Lung microvascular endothelial cell (primary cell): ENCODE results near the gene THAP8. TPM values are rescaled to one million over a fixed set of nuclear protein-coding genes. Genes with fewer than 3 reads are reported as not detected.

Source experiments
- DNase-seq, 2 donors: peaks; one replicate each; pipeline versions ENCODE4 v3.0.0 to v3.0.0-alpha.2; 2010; ENCODE audit warnings: low read depth in 2 of 2
- total RNA-seq: library from RNA; depleted of rRNA; stranded (reverse); fragments of >200 nt; gene quantifications from 2 replicates; pipeline ENCODE4 v1.2.1, GENCODE V29; 2014

The THAP8 gene
- total RNA-seq, 1 donor from 2014 or later: 1.8 TPM

GRCh38 chr19:36030264-36031148, 23.6 kb downstream of the THAP8 start:
- peak in 1 of 2 donors; percentile 44 for DNase-seq

DNA sequence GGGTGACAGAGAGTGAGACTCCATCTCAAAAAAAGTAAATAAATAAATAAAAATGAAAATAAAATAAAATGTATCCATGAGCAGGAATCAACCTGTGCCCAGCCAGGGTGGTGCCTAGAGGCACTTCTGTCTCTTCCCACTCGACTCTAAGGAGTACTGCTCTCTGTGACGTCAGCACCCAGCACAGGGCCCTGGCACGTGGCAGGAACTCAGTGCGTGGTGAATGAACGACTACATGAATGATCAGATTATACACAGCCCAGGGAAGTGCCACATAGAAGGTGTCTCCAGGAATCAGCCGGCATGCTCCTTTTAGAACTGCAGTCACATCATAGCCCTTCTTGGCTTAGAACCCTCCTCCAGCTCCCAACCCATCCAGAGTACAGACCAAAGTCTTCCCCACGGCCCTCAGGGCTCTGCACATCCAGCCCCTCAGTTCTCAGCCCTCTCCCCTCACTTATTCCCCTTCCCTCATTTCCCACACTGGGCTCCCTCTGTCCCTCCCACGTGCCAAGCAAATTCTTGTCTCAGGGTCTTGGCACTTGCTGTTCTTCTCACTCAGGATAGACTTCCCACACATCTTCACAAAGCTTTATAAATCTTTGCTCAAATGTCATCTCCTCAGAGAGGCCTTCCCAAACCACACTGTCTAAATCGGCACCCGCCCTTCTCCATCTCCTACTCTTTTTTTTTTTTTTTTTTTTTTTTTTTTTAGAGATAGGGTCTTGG, 25.6 kb downstream of the THAP8 start:
- DNase-seq: no peak

DNA sequence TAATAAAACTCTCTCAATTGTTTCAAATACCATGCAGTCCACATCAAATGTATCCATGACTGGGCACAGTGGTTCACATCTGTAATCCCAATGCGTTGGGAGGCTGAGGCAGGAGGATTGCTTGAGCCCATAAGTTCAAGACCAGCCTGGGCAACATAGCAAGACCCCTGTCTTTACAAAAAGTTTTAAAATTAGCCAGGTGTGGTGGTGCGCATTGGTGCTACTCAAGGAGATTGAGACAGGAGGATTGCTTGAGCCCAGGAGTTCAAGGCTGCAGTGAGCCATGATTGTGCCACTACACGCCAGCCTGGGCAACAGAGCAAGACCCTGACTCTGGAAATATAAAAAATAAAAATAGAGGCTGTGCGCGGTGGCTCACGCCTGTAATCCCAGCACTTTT, 26.4 kb downstream of the THAP8 start:
- DNase-seq: no peak

GRCh38 chr19:36026091-36026876, 27.8 kb downstream of the THAP8 start:
- no peak for DNase-seq

DNA sequence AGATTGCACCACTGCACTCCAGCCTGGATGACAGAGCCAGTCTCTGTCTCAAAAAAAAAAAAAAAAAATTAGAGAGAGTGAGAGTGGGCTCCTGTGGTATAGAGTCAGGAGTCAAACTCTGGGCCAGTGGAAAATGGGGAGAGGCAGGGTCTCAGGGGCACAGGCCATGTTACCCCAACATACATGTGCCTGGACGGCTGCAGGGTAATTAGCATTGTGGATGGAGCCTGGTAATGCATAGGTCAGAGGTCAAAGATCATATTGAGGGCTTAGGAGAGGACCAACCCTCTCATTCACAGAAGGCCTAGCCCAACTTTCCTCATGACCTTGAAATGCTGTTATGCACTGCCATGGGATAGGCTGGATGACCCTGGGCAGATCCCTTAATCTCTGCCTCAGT, 28.5 kb downstream of the THAP8 start:
- DNase-seq: no peak

DNA sequence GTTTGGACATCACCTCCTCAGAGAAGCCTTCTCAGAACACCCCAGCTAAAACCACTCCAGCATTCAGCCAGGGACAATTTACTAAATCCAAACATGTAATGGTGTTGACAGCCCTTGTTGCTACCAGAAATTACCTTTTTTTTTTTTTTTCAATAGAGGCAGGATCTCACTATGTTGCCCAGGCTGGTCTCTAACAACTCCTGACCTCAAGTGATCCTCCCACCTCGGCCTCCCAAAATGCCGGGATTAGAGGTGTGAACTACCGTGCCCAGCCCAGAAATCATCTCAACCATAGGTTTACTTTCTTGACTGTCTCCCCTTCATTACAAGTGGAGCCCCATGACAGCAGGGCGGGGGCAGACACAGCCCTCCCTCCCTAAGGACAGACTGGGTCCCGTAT, 30.7 kb downstream of the THAP8 start:
- DNase-seq: no peak

DNA sequence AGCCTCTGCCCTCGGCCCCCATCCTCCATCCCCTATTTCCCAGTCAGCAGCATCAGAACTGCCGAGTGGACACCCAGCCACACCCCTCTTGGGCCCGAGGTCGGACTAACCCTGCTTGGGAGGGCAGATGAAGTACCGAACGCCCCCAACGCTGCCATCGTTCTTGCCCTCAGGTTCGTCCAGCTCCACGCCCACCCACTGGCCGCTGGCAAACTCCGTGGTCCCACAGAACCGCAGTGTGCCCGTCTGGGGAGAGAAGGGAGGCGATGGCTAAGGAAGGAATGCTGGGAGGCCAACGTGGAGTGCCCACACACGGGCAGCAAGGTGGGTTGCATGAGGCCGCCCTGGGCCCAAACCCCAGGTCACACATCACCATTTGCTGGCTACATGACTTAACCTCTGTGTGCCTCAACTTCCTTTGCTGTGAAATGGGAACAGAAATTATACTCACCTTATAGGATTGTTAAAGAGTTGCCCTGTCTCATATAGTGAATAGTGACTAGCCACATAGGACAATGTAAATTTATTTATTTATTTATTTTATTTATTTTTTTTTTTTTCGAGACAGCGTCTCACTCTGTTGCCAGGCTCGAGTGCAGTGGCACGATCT, 34.9 kb downstream of the THAP8 start:
- no peak for DNase-seq

DNA sequence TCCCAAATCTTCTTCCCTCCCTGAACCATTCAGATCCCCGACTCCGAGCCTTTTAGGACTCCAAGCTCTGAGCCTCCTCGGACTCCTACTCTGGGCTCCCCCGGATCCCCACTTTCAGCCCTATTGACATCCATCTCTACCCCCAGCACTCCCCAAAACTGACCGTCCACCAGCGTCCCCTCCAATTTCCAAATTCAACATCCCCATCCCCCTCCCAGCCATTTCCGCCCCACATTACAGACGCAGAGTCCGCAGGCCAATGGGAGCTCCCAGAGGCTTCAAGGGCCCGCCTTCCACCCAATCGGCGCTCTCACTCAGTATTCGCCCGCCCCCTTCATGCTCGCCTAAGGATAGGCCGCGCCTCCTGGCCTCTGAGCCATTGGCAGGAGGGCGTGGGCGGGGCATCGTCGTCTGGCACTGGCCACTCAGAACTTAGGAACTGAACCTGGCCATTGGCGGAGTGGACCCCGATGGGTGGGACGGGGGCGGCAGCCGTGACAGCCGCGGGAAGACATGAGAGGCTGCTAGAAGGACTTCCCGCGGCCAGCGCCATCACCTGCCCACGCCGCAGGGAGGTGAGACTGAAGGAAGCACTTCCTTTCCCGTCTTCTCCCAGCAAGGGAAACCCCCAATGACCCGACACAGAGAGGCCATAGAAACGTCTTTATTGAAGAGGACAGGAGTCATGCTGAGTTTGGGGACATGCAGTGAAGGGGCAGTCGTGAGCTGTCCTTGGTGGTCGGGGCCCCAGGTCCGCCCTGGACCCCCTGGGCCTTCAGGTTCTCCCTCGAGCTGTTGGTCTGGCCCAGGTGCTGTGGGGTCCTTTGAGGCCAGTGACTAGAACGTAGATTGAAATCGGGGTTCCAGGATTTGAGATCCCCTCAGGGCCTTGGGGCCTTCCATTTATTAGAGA, 39.8 kb downstream of the THAP8 start, which contains the start of gene ALKBH6:
Gene ALKBH6 (minus strand): TSS at position 202 of the 913 bp plus-strand sequence. CDS start 816 bp downstream, outside the sequence.
- peak; percentile 99 for DNase-seq

DNA sequence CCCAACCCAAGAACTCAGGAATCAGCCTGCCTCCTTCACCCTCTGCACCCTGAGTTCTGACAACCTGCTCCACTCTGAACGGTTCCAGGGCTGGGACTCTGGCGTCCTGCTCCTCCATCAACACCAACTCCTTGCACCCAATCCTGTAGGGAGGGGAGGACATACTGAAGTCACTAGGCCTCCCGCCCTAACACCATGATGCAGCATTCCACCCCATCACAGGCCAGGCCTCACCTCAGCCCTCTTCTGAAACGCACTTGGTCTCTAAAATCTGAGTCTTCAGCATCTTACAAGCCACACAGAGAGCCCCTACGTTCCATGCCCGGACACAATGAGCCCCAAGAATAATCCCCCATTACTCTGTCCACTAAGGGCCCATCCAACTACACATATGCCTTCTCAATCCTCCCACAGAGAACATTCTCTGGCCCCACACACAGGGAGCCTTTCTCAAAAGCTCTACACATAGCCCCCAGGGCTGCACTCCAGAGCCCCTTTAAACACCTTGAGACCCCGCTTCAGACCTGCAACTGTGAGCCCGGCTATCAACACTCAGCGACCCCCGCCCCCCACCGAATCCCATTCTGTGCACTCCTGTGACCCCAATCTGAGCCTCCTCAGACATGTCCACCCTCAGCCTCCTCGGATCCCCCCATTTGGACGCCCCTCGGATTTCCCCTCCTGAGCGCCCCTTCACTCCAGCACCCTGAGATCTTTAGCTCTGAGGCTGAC, 40.6 kb downstream of the THAP8 start:
- no peak for DNase-seq

GRCh38 chr19:36010402-36010801, 43.7 kb downstream of the THAP8 start:
- DNase-seq: no peak

DNA sequence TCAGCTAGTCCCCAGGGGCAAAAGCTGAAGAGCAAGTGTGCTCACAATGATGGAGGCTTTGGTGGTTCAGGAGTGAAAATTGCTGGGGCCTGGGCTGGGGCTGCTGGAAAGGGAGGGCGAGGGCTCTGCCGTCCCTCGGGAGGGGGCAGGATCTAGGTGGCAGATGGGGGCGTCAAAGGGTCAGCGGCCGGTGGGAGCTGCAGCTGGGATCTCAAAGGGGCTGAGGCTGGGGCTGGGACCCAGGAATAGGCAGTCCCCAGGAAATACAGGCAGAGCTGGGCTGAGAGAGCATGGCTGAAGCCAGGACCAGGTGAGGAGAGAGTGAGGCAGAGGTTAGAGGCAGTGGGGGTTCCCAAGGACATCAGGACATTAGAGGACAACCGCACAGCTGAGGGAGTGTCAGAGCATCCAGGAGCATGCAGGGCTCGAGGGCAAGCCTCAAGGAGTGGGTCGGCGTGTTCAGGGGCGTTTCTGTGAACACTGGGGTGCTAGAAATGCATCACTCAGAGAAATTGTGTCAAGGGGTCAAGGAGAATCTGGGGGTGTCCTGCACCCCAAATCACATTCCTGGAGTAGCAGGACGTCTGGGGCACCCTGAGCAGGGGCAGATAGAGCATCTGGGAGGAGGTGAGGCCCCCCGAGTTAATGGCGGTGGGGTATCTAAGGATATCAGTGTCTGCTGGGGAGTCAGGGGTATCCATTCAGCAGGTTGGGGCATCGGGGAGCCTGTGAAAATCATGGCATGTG, 44.3 kb downstream of the THAP8 start:
- no peak for DNase-seq

- peak; percentile 62 to 74 for DNase-seq
Observed at GRCh38 chr19:36009220-36009619, 44.9 kb downstream of the THAP8 start.

GRCh38 chr19:36008336-36008978, 45.6 kb downstream of the THAP8 start, which contains the start of gene SYNE4:
SYNE4 (minus strand) TSS chr19:36008813; CDS start chr19:36008681, 132 bp downstream.
- no peak for DNase-seq

GRCh38 chr19:36006955-36007354, 47.1 kb downstream of the THAP8 start:
- no peak for DNase-seq

GRCh38 chr19:36003284-36003683, 50.8 kb downstream of the THAP8 start:
- DNase-seq: no peak

- DNase-seq: no peak
Observed at GRCh38 chr19:36001605-36002004, 52.5 kb downstream of the THAP8 start.

- no peak for DNase-seq
Observed at GRCh38 chr19:35996777-35997176, 57.3 kb downstream of the THAP8 start.
